Endodermal cell (in vitro differentiated cells): ENCODE measurements around the gene KATNA1. TPM values are rescaled to one million over a fixed set of nuclear protein-coding genes. Genes with fewer than 3 reads are reported as not detected.

Experiments used
- DNase-seq: peaks from one replicate; pipeline ENCODE4 v3.0.0-alpha.2; 2017
- H3K27ac ChIP-seq: 2 replicates; pipeline ENCODE4 v1.5.1; 2013; ENCODE audit warnings: mild to moderate bottlenecking, low read depth, low read length, moderate library complexity
- H3K27me3 ChIP-seq: 2 replicates; pipeline ENCODE4 v1.6.1; 2013; ENCODE audit warnings: mild to moderate bottlenecking, low read length, moderate library complexity; ENCODE audit not compliant: insufficient read depth, control insufficient read depth, poor library complexity, severe bottlenecking
- H3K36me3 ChIP-seq: 2 replicates; pipeline ENCODE4 v1.7.0; 2013; ENCODE audit warnings: mild to moderate bottlenecking, low read length, moderate library complexity; ENCODE audit not compliant: control insufficient read depth, insufficient read depth
- H3K4me1 ChIP-seq: one replicate; pipeline ENCODE4 v1.7.0; 2013; ENCODE audit warnings: low read length; ENCODE audit not compliant: control insufficient read depth, insufficient read depth
- H3K4me3 ChIP-seq: 2 replicates; pipeline ENCODE4 v1.5.1; 2013; ENCODE audit warnings: mild to moderate bottlenecking, low read length, moderate library complexity
- H3K9ac ChIP-seq: 2 replicates; pipeline ENCODE4 v1.6.1; 2013; ENCODE audit warnings: mild to moderate bottlenecking, low read length, moderate library complexity; ENCODE audit not compliant: poor library complexity, severe bottlenecking; ENCODE audit errors: extremely low read depth
- H3K9me3 ChIP-seq: 2 replicates; pipeline ENCODE4 v1.6.1; 2013; ENCODE audit warnings: mild to moderate bottlenecking, low read length, moderate library complexity; ENCODE audit not compliant: control insufficient read depth
- H3K27ac Mint-ChIP-seq: 2 replicates; pipeline ENCODE4 v1.8.0; 2020; ENCODE audit warnings: mixed read lengths
- H3K27me3 Mint-ChIP-seq: 2 replicates; pipeline ENCODE4 v1.8.0; 2021; ENCODE audit warnings: mild to moderate bottlenecking, mixed read lengths; ENCODE audit not compliant: insufficient read depth
- H3K36me3 Mint-ChIP-seq: 2 replicates; pipeline ENCODE4 v1.8.0; 2020; ENCODE audit warnings: low read depth, mixed read lengths
- H3K4me1 Mint-ChIP-seq: 2 replicates; pipeline ENCODE4 v1.8.0; 2020; ENCODE audit warnings: mixed read lengths
- H3K4me3 Mint-ChIP-seq: 2 replicates; pipeline ENCODE4 v1.8.0; 2020; ENCODE audit warnings: mild to moderate bottlenecking, moderate library complexity, mixed read lengths
- H3K9me3 Mint-ChIP-seq: 2 replicates; pipeline ENCODE4 v1.8.0; 2020; ENCODE audit warnings: mild to moderate bottlenecking, mixed read lengths
- CTCF ChIP-seq: fragments of 200-600 bp; sonication (generic); conservative IDR thresholded peaks from 2 replicates; pipeline ENCODE4 v1.5.0; 2021; ENCODE audit warnings: antibody characterized with exemption, mild to moderate bottlenecking
- WGBS, 2 experiments: methylation state at CpG; one replicate each; pipeline versions ENCODE4 v1.1.5 to v1.1.7; 2013; ENCODE audit warnings: missing lambda C conversion rate in 2 of 2, mixed read lengths in 1 of 2; ENCODE audit not compliant: insufficient coverage in 1 of 2, insufficient read length in 1 of 2; 5-methylcytosine and 5-hydroxymethylcytosine counted together
- total RNA-seq, 2 donors: library from RNA; stranded (reverse); fragmentation: NEBNext Ultra II Directional in 1 of 2; extraction: Animal tissue kit (Norgen Biotek cat#: 25700) in 1 of 2; gene quantifications; 2 replicates in 1 of 2; 3 replicates in 1 of 2; pipeline ENCODE4 v1.2.1, GENCODE V29; 2021

Gene KATNA1
- total RNA-seq, 2 donors from 2014 or later = 17.1 to 28.2 TPM

- H3K9ac ChIP-seq = no peak overlapping the region
- H3K4me1 ChIP-seq = peaks cover 2% of the 10 kb centered on the region
- H3K36me3 ChIP-seq = peaks cover 71% of the 10 kb centered on the region
- no peak overlapping the region for H3K27ac Mint-ChIP-seq
- H3K4me3 ChIP-seq = no peak overlapping the region
- H3K27me3 Mint-ChIP-seq = no peaks in the 10 kb centered on the region
- 100% methylated on average over 1 of the region's 1 CpG for WGBS, 2 experiments
- H3K36me3 Mint-ChIP-seq = peaks cover 44% of the 10 kb centered on the region
- no peaks in the 10 kb centered on the region for H3K9me3 ChIP-seq
- TF ChIP-seq CTCF = no peak
- no peaks in the 10 kb centered on the region for H3K27me3 ChIP-seq
- H3K4me3 Mint-ChIP-seq = no peak overlapping the region
- H3K9me3 Mint-ChIP-seq = no peaks in the 10 kb centered on the region
- no peak for DNase-seq
- no peak overlapping the region for H3K27ac ChIP-seq
- H3K4me1 Mint-ChIP-seq = peaks cover 7% of the 10 kb centered on the region
Measured at GRCh38 chr6:149696901-149697300, 48.4 kb upstream of the KATNA1 start.

DNA sequence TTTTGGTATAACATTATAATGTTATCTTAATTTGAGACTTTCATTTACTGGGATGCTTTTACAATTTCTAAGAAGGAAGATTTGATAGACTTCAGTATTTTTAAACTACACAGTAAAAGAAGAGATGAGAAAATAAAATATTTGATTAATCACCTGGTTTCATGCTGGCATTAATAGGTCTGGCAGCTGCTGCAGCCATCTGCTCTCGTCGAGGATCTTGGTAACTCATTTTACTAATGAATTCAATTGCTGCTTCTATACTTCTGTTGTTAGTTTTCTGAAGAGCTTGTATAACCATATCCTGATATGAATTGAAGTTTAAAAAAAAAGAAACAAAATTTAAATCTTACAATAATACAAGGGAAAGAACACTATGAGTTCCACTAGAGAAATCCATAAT is 46.4 kb upstream of the KATNA1 start:
- WGBS, 2 experiments = 94% methylated on average over 2 of the region's 2 CpGs; no CpG with 5 or more reads in 1 of the 2 experiments
- H3K4me1 Mint-ChIP-seq = no peaks in the 10 kb centered on the region
- Histone ChIP-seq H3K9ac (no peak overlapping the region), H3K9me3 (no peaks in the 10 kb centered on the region), H3K36me3 (peaks cover 74% of the 10 kb centered on the region), H3K4me1 (no peaks in the 10 kb centered on the region), H3K27me3 (no peaks in the 10 kb centered on the region), H3K27ac (no peak overlapping the region), H3K4me3 (no peak overlapping the region)
- H3K27ac Mint-ChIP-seq = no peak overlapping the region
- H3K4me3 Mint-ChIP-seq = no peak overlapping the region
- DNase-seq = no peak
- peaks cover 51% of the 10 kb centered on the region for H3K36me3 Mint-ChIP-seq
- no peaks in the 10 kb centered on the region for H3K9me3 Mint-ChIP-seq
- H3K27me3 Mint-ChIP-seq = no peaks in the 10 kb centered on the region
- no peak for TF ChIP-seq CTCF

- H3K9me3 ChIP-seq = no peaks in the 10 kb centered on the region
- no peak overlapping the region for H3K4me3 ChIP-seq
- Mint-ChIP-seq H3K4me3 (no peak overlapping the region), H3K27ac (no peak overlapping the region), H3K4me1 (no peaks in the 10 kb centered on the region), H3K9me3 (no peaks in the 10 kb centered on the region), H3K27me3 (no peaks in the 10 kb centered on the region), H3K36me3 (peaks cover 58% of the 10 kb centered on the region)
- peaks cover 65% of the 10 kb centered on the region for H3K36me3 ChIP-seq
- no peaks in the 10 kb centered on the region for H3K4me1 ChIP-seq
- 95 to 100% methylated on average over 1 to 2 of the region's 2 CpGs for WGBS, 2 experiments
- TF ChIP-seq CTCF = no peak
- H3K9ac ChIP-seq = no peak overlapping the region
- H3K27me3 ChIP-seq = no peaks in the 10 kb centered on the region
- DNase-seq = no peak
- no peak overlapping the region for H3K27ac ChIP-seq
Measured at GRCh38 chr6:149691201-149691600, 42.7 kb upstream of the KATNA1 start.
